Right cardiac atrium (tissue), 5 donors: Measurements from ENCODE around the gene ZYG11B. TPM values are rescaled to one million over a fixed set of nuclear protein-coding genes. Genes with fewer than 3 reads are reported as not detected.
A peak's percentile ranks its signal among the peaks of the same experiment; 100 is the strongest.
"Not testable (repeated sequence)": the region's sequence is repeated elsewhere in the genome, so short reads cannot be mapped to it uniquely, and the experiment has no call there.

Experiments
- ATAC-seq, 2 donors: fragments of 200-7000 bp; cut with Tn5 transposase; one replicate each; pipeline versions ENCODE4 v1.8.0 to v1.9.1; 2020; ENCODE audit warnings: moderate library complexity in 2 of 2, mild to moderate bottlenecking in 1 of 2
- DNase-seq, 3 donors: peaks; one replicate each; pipeline ENCODE4 v3.0.0-alpha.2; 2020
- H3K27ac ChIP-seq: one replicate; pipeline ENCODE4 v1.5.1; 2013; ENCODE audit warnings: mild to moderate bottlenecking, low read length, control low read depth, moderate library complexity
- H3K27me3 ChIP-seq: one replicate; pipeline ENCODE4 v1.6.1; 2013; ENCODE audit not compliant: control insufficient read depth, insufficient read depth
- H3K4me1 ChIP-seq: one replicate; pipeline ENCODE4 v1.6.1; 2013; ENCODE audit warnings: low read length; ENCODE audit not compliant: control insufficient read depth, insufficient read depth
- H3K4me3 ChIP-seq: one replicate; pipeline ENCODE4 v1.5.1; 2013; ENCODE audit warnings: low read length, control low read depth
- H3K9me3 ChIP-seq: one replicate; pipeline ENCODE4 v1.6.1; 2013; ENCODE audit warnings: low read length; ENCODE audit not compliant: control insufficient read depth
- WGBS: extraction: QIAGEN DNeasy Blood & Tissue Kit; methylation state at CpG from one replicate; pipeline ENCODE4 v1.1.7; 2013; 5-methylcytosine and 5-hydroxymethylcytosine counted together
- intact Hi-C, 4 donors: fragments of 100-400 bp; cut with DNase I; formaldehyde crosslinking; loops; one replicate each; pipeline versions ENCODE4 v1.11.0 to v1.14.0; 2022 to 2023
- polyA plus RNA-seq: library from polyadenylated mRNA; stranded (reverse); fragments of 200-250 nt; gene quantifications from one replicate; pipeline ENCODE4 v1.2.3, GENCODE V29; 2013
- total RNA-seq, 4 donors: library from RNA; stranded (reverse); fragmentation: NEBNext Ultra II Directional; extraction: Animal tissue kit (Norgen Biotek cat#: 25700); gene quantifications; one replicate each; pipeline ENCODE4 v1.2.1, GENCODE V29; 2021
- donor health status: healthy with polysubstance abuse.
- donor health status: DM: no; HTN: yes; CAD: no.
- donor health status: DM: no; HTN: no; CAD: no.
- donor health status: DM: no; HTN: yes; CAD: no; lungs with severe emphysema.
- donor health status: DM: yes; HTN: yes; CAD: no.

The ZYG11B gene
- total and polyA plus RNA-seq, 5 donors = 17.8 to 58.7 (median 53.2) TPM

- Histone ChIP-seq H3K4me1 (peaks cover 4% of the 10 kb centered on the region), H3K9me3 (no peaks in the 10 kb centered on the region), H3K27ac (peak overlapping the region; percentile 30), H3K4me3 (no peak overlapping the region), H3K27me3 (no peaks in the 10 kb centered on the region)
- intact Hi-C loops = no loop called here
- WGBS = 67% methylated on average over 10 of the region's 10 CpGs
- DNase-seq (peak in 1 of 3 donors; percentile 66), ATAC-seq (peak in 1 of 2 donors; percentile 23)
These were observed 12.6 kb downstream of the ZYG11B start for GRCh38 chr1:52738893-52739292.

- intact Hi-C loops = no loop called here
- WGBS = 78% methylated on average over 4 of the region's 4 CpGs
- Histone ChIP-seq H3K4me3 (no peak overlapping the region), H3K27me3 (no peaks in the 10 kb centered on the region), H3K9me3 (no peaks in the 10 kb centered on the region), H3K27ac (peak overlapping the region; percentile 35), H3K4me1 (peaks cover 4% of the 10 kb centered on the region)
- ATAC-seq (no peak), DNase-seq (no peak)
These were observed 13.6 kb downstream of the ZYG11B start for GRCh38 chr1:52739699-52740467.

- H3K27me3 ChIP-seq = no peaks in the 10 kb centered on the region
- H3K4me1 ChIP-seq = peaks cover 4% of the 10 kb centered on the region
- ATAC-seq = no peak
- no peak overlapping the region for H3K4me3 ChIP-seq
- WGBS = 93% methylated on average over 3 of the region's 3 CpGs
- no peak for DNase-seq
- no peak overlapping the region for H3K27ac ChIP-seq
- intact Hi-C loops = no loop called here
- no peaks in the 10 kb centered on the region for H3K9me3 ChIP-seq
These were observed 15.0 kb downstream of the ZYG11B start for GRCh38 chr1:52741259-52741658.

GRCh38 chr1:52746189-52746588 is 19.9 kb downstream of the ZYG11B start:
- ATAC-seq (no peak), DNase-seq (no peak)
- no peak overlapping the region for H3K4me3 ChIP-seq
- H3K27ac ChIP-seq = no peak overlapping the region
- no peaks in the 10 kb centered on the region for H3K27me3 ChIP-seq
- intact Hi-C loops = no loop called here
- WGBS = 78% methylated on average over 4 of the region's 4 CpGs
- H3K4me1 ChIP-seq = peaks cover 2% of the 10 kb centered on the region
- no peaks in the 10 kb centered on the region for H3K9me3 ChIP-seq

- WGBS = 90% methylated on average over 1 of the region's 1 CpG
- peaks cover 3% of the 10 kb centered on the region for H3K4me1 ChIP-seq
- no peak overlapping the region for H3K27ac ChIP-seq
These were observed 21.2 kb downstream of the ZYG11B start for GRCh38 chr1:52747450-52747849.

GRCh38 chr1:52748119-52748518 is 21.9 kb downstream of the ZYG11B start:
- peaks cover 3% of the 10 kb centered on the region for H3K4me1 ChIP-seq
- no peak for DNase-seq
- H3K4me3 ChIP-seq = no peak overlapping the region
- H3K27me3 ChIP-seq = no peaks in the 10 kb centered on the region
- no peak for ATAC-seq
- no peaks in the 10 kb centered on the region for H3K9me3 ChIP-seq
- H3K27ac ChIP-seq = no peak overlapping the region
- intact Hi-C loops = no loop called here

More at GRCh38 chr1:52747450-52747849, 21.2 kb downstream of the ZYG11B start:
- ATAC-seq (no peak), DNase-seq (no peak)
- intact Hi-C loops = no loop called here
- H3K4me3 ChIP-seq = no peak overlapping the region
- no peaks in the 10 kb centered on the region for H3K9me3 ChIP-seq
- no peaks in the 10 kb centered on the region for H3K27me3 ChIP-seq

- H3K27ac ChIP-seq, DNase-seq, ATAC-seq, H3K4me1 ChIP-seq, H3K9me3 ChIP-seq, H3K27me3 ChIP-seq, intact Hi-C loops, H3K4me3 ChIP-seq: not testable (repeated sequence)
- 85% methylated on average over 9 of the region's 9 CpGs for WGBS
These were observed 23.2 kb downstream of the ZYG11B start for GRCh38 chr1:52749496-52749895.

- DNase-seq, H3K27ac ChIP-seq, H3K4me1 ChIP-seq, ATAC-seq, H3K4me3 ChIP-seq, H3K27me3 ChIP-seq, intact Hi-C loops, H3K9me3 ChIP-seq: not testable (repeated sequence)
- WGBS = 88% methylated on average over 6 of the region's 6 CpGs
These were observed 23.9 kb downstream of the ZYG11B start for GRCh38 chr1:52750139-52750538.

- H3K27me3 ChIP-seq = no peaks in the 10 kb centered on the region
- 9% methylated on average over 3 of the region's 3 CpGs for WGBS
- H3K4me1 ChIP-seq = peaks cover 5% of the 10 kb centered on the region
- H3K4me3 ChIP-seq = no peak overlapping the region
- no peak overlapping the region for H3K27ac ChIP-seq
- ATAC-seq (peak; percentile 57 to 76), DNase-seq (no peak)
- no peaks in the 10 kb centered on the region for H3K9me3 ChIP-seq
- intact Hi-C loops = no loop called here
These were observed 25.6 kb downstream of the ZYG11B start for GRCh38 chr1:52751589-52752483.

GRCh38 chr1:52752484-52752826 is 26.2 kb downstream of the ZYG11B start:
- intact Hi-C loops = no loop called here
- WGBS = 73% methylated on average over 2 of the region's 2 CpGs
- Histone ChIP-seq H3K4me1 (peaks cover 5% of the 10 kb centered on the region), H3K9me3 (no peaks in the 10 kb centered on the region), H3K27ac (no peak overlapping the region), H3K27me3 (no peaks in the 10 kb centered on the region), H3K4me3 (no peak overlapping the region)
- DNase-seq (no peak), ATAC-seq (peak; percentile 15 to 31)

GRCh38 chr1:52753169-52753568 is 26.9 kb downstream of the ZYG11B start:
- DNase-seq (no peak), ATAC-seq (no peak)
- Histone ChIP-seq H3K4me3 (no peak overlapping the region), H3K27ac (no peak overlapping the region), H3K27me3 (no peaks in the 10 kb centered on the region), H3K4me1 (peaks cover 5% of the 10 kb centered on the region), H3K9me3 (no peaks in the 10 kb centered on the region)
- 93% methylated on average over 4 of the region's 4 CpGs for WGBS
- intact Hi-C loops = no loop called here
